K562 (cell line): ENCODE measurements around the gene ABCD4. TPM values are rescaled to one million over a fixed set of nuclear protein-coding genes. Genes with fewer than 3 reads are reported as not detected.

Experiments
- ATAC-seq: fragments of 200-7000 bp; cut with Tn5 transposase; 3 replicates; pipeline ENCODE4 v1.9.1; 2020; ENCODE audit warnings: moderate library complexity
- BruUV-seq: library from RNA; stranded (reverse); fragments of 400-500 nt; replicated peaks from 2 replicates; lab custom pipeline; 2021; lab: Mats Ljungman, UMichigan
- CTCF ChIA-PET: fragments of 300-600 bp; formaldehyde crosslinking; extraction: SDS; loops from one replicate; lab custom pipeline; 2021; ENCODE audit warnings: low intra/inter-chr PET ratio; lab: Yijun Ruan, JAX
- POLR2A ChIA-PET: fragments of 300-600, 350-650 bp; sonication (Branson Sonifier 250); formaldehyde crosslinking; extraction: SDS; loops from one replicate; lab custom pipeline; 2021; ENCODE audit warnings: antibody characterized with exemption, inconsistent platforms; lab: Yijun Ruan, JAX
- DNase-seq, 4 experiments: peaks; one replicate each; pipeline versions ENCODE4 v3.0.0 to v3.0.0-alpha.2; 2011 to 2018; ENCODE audit warnings: low spot score in 3 of 4, mixed read lengths in 3 of 4; ENCODE audit errors: extremely low read depth in 1 of 4
- FAIRE-seq: peaks from 2 replicates; lab custom pipeline; 2011; peaks lifted over from hg19 to GRCh38; lab: Jason Lieb, UNC
- H2AFZ ChIP-seq: 2 replicates; pipeline ENCODE4 v1.6.0; 2011; ENCODE audit warnings: low read depth, low read length, control low read depth, inconsistent platforms
- H3K27ac ChIP-seq: fragments of 200-600 bp; 3 replicates; pipeline ENCODE4 v1.8.0; 2011; ENCODE audit warnings: low read depth, mild to moderate bottlenecking, control low read depth, inconsistent platforms, low read length, moderate library complexity, mixed read lengths; ENCODE audit errors: extremely low read depth
- H3K27me3 ChIP-seq, 2 experiments: fragments of 300-600 bp in 1 of 2; 2 replicates in 1 of 2; 3 replicates in 1 of 2; pipeline versions ENCODE4 v1.6.0 to v1.8.0; 2011; ENCODE audit warnings: inconsistent platforms in 2 of 2, low read length in 2 of 2, mild to moderate bottlenecking in 1 of 2, mixed read lengths in 1 of 2, moderate library complexity in 1 of 2; ENCODE audit not compliant: control insufficient read depth in 2 of 2, insufficient read depth in 2 of 2
- H3K36me3 ChIP-seq: fragments of 300-600 bp; 3 replicates; pipeline ENCODE4 v1.8.0; 2011; ENCODE audit warnings: mild to moderate bottlenecking, low read length, inconsistent platforms; ENCODE audit not compliant: control insufficient read depth, insufficient read depth
- H3K4me1 ChIP-seq, 2 experiments: fragments of 200-600 bp in 1 of 2; replicated peaks in 1 of 2; 2 replicates in 1 of 2; 3 replicates in 1 of 2; pipeline versions ENCODE4 v1.5.1 to v1.8.0; 2011; ENCODE audit warnings: inconsistent platforms in 2 of 2, low read length in 2 of 2, mild to moderate bottlenecking in 1 of 2, mixed read lengths in 1 of 2, moderate library complexity in 1 of 2; ENCODE audit not compliant: control insufficient read depth in 2 of 2, insufficient read depth in 2 of 2
- H3K4me2 ChIP-seq: 2 replicates; pipeline ENCODE4 v1.6.1; 2011; ENCODE audit warnings: low read length, control low read depth, inconsistent platforms, mixed read lengths; ENCODE audit not compliant: insufficient read depth
- H3K4me3 ChIP-seq: fragments of 200-600 bp; sonication (generic), shearing (Covaris generic); 2 replicates; pipeline ENCODE4 v1.5.1; 2016; ENCODE audit warnings: control low read depth, inconsistent platforms
- H3K79me2 ChIP-seq: fragments of 200-600 bp; 3 replicates; pipeline ENCODE4 v1.8.0; 2011; ENCODE audit warnings: low read length, inconsistent platforms; ENCODE audit not compliant: control insufficient read depth, insufficient read depth
- H3K9ac ChIP-seq, 2 experiments: 2 replicates each; pipeline versions ENCODE4 v1.6.0 to v1.6.1; 2011; ENCODE audit warnings: low read depth in 2 of 2, low read length in 2 of 2, control low read depth in 1 of 2, inconsistent platforms in 1 of 2, mild to moderate bottlenecking in 1 of 2, mixed read lengths in 1 of 2; ENCODE audit not compliant: insufficient read depth in 1 of 2
- H3K9me1 ChIP-seq: one replicate; pipeline ENCODE4 v1.6.0; 2011; ENCODE audit warnings: inconsistent platforms, mild to moderate bottlenecking, low read length, moderate library complexity; ENCODE audit not compliant: control insufficient read depth, insufficient read depth
- H3K9me3 ChIP-seq: replicated peaks from 2 replicates; pipeline ENCODE4 v1.5.1; 2011; ENCODE audit warnings: low read depth, low read length, inconsistent platforms; ENCODE audit not compliant: control insufficient read depth, insufficient read depth
- H4K20me1 ChIP-seq: replicated peaks from 2 replicates; pipeline ENCODE4 v1.6.1; 2011; ENCODE audit warnings: low read length, inconsistent platforms, mixed read lengths; ENCODE audit not compliant: control insufficient read depth, insufficient read depth
- ARID1B ChIP-seq: fragments of 450-650 bp; IDR thresholded peaks from 2 replicates; pipeline ENCODE4 v1.6.1; 2016; ENCODE audit warnings: antibody characterized with exemption, mild to moderate bottlenecking, inconsistent platforms
- CBFB ChIP-seq: sonication (generic); formaldehyde crosslinking; IDR thresholded peaks from 2 replicates; pipeline ENCODE4 v1.4.0; 2020; ENCODE audit warnings: mild to moderate bottlenecking, missing genetic modification reagents
- ELK1 ChIP-seq: sonication (generic); formaldehyde crosslinking; IDR thresholded peaks from 2 replicates; pipeline ENCODE4 v1.8.1; 2022; ENCODE audit warnings: missing genetic modification reagents
- KLF1 ChIP-seq: fragments of 450-650 bp; IDR thresholded peaks from 2 replicates; pipeline ENCODE4 v1.6.1; 2016; ENCODE audit warnings: missing genetic modification characterization, missing compliant biosample characterization
- MBD1 ChIP-seq: fragments of 250-450 bp; sonication (Bioruptor Pico); IDR thresholded peaks from 2 replicates; pipeline ENCODE4 v1.8.0; 2022; ENCODE audit warnings: inconsistent platforms
- NR4A1 ChIP-seq, 2 experiments: fragments of 250-450 bp in 1 of 2; fragments of 450-650 bp in 1 of 2; sonication (Bioruptor Pico) in 1 of 2; IDR thresholded peaks; 2 replicates each; pipeline versions ENCODE4 v1.4.0 to v1.6.1; 2016 to 2020; ENCODE audit warnings: mild to moderate bottlenecking in 2 of 2, missing compliant biosample characterization in 1 of 2, missing genetic modification characterization in 1 of 2, moderate library complexity in 1 of 2
- PCBP1 ChIP-seq: fragments of 200-400 bp; formaldehyde crosslinking; IDR thresholded peaks from 2 replicates; pipeline ENCODE4 v1.6.1; 2018; ENCODE audit warnings: mild to moderate bottlenecking, low read depth, low read length; ENCODE audit not compliant: poor library complexity, severe bottlenecking
- PHB ChIP-seq: fragments of 250-450 bp; sonication (Bioruptor Pico); IDR thresholded peaks from 2 replicates; pipeline ENCODE4 v1.5.0; 2021
- SMARCC2 ChIP-seq: fragments of 450-650 bp; IDR thresholded peaks from 2 replicates; pipeline ENCODE4 v1.6.1; 2017; ENCODE audit warnings: antibody characterized with exemption, moderate library complexity, mild to moderate bottlenecking, low read depth
- SUPT5H ChIP-seq: fragments of 450-650 bp; IDR thresholded peaks from 2 replicates; pipeline ENCODE4 v1.6.1; 2016
- TAF1 ChIP-seq: IDR thresholded peaks from 2 replicates; pipeline ENCODE4 v1.6.1; 2011; ENCODE audit warnings: mild to moderate bottlenecking, low read length, moderate library complexity; ENCODE audit not compliant: insufficient read depth, control insufficient read depth, severe bottlenecking; ENCODE audit errors: extremely low read depth
- XRCC3 ChIP-seq: fragments of 450-650 bp; IDR thresholded peaks from 2 replicates; pipeline ENCODE4 v1.6.1; 2017; ENCODE audit warnings: mild to moderate bottlenecking, moderate library complexity
- ZNF165 ChIP-seq: fragments of 250-450 bp; sonication (Bioruptor Pico); IDR thresholded peaks from 2 replicates; pipeline ENCODE4 v1.4.0; 2020; ENCODE audit warnings: borderline replicate concordance
- ZNF431 ChIP-seq: sonication (generic); formaldehyde crosslinking; IDR thresholded peaks from 2 replicates; pipeline ENCODE4 v1.8.0; 2022; ENCODE audit warnings: mild to moderate bottlenecking, missing genetic modification reagents
- WGBS: fragments of 100-300 bp; shearing (Covaris generic); methylation state at CpG from one replicate; pipeline ENCODE4 v1.1.6; 2016; ENCODE audit warnings: low coverage, mixed read lengths; ENCODE audit not compliant: insufficient coverage; ENCODE audit errors: missing lambda C conversion rate; 5-methylcytosine and 5-hydroxymethylcytosine counted together
- in situ Hi-C: fragments of 300-500 bp; cut with MboI; formaldehyde crosslinking; loops from 4 replicates; pipeline ENCODE4 v1.15.0; 2018; ENCODE audit warnings: inconsistent platforms, mixed read lengths
- intact Hi-C: fragments of 100-400 bp; cut with micrococcal nuclease; formaldehyde crosslinking; loops from 2 replicates; pipeline ENCODE4 v1.14.2; 2022
- polyA plus RNA-seq, 8 experiments: library from polyadenylated mRNA; depleted of rRNA in 4 of 8; stranded (reverse) in 5 of 8; unstranded in 3 of 8; fragments of >200 nt; fragmentation: Nextera tagmentation in 2 of 8; fragmentation: Illumina TruSeq in 1 of 8; extraction: Ambion mirVana in 2 of 8; extraction: Trizol in 1 of 8; gene quantifications; 2 replicates each; pipeline versions ENCODE4 v1.2.1 to v1.2.3, GENCODE V29; 2011 to 2014; ENCODE audit warnings: inconsistent platforms in 1 of 8, missing spikeins in 1 of 8
- total RNA-seq, 7 experiments: library from RNA; depleted of rRNA in 6 of 7; stranded (reverse); fragments of >200 nt in 6 of 7; fragmentation: Illumina TruSeq in 2 of 7; extraction: Trizol in 2 of 7; gene quantifications; 2 replicates each; pipeline versions ENCODE4 v1.2.1 to v1.2.3, GENCODE V29; 2011 to 2021; ENCODE audit warnings: low replicate concordance in 1 of 7

ABCD4 gene
- total and polyA plus RNA-seq, 9 of the 15 experiments (the other 6 are each of a cell fraction or from before 2014, with no cell fraction given), result 3.5 to 17.2 (median 12.4) TPM

DNA sequence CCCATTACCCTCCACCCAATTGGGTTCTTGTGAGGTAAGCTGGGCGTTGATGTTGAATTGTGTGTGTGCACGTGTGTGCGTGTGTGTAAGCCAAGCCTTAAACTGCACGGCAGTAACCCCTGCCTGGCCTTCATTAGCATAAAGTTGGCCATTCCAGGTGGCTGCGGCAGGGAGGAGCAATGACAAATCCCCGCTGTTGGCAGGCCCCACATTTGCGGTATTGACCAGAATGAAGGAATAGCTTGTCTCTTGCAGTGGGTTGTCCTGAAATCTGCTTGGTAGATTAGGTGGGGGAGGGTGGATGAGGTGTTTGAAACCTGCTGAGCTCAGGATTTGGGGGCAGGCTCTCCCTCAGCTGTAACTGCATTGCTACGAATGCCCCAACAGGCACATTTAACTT is 56.2 kb downstream of the ABCD4 start:
- TF ChIP-seq SUPT5H, result no peak
- TF ChIP-seq KLF1 (tag), result no peak
- TF ChIP-seq, all 486 proteins: peak for 0
- H3K9me3 ChIP-seq, result no peaks in the 10 kb centered on the region
- CTCF ChIA-PET, result no interaction called here
- intact Hi-C loops, result no loop called here
- no peak for FAIRE-seq
- H3K36me3 ChIP-seq, result no peaks in the 10 kb centered on the region
- in situ Hi-C loops, result no loop called here
- POLR2A ChIA-PET, result interaction anchor here (0.6 to 1.2 kb wide), 2 partner anchors 29 to 1022 kb away, joined by 3 to 4 read pairs; no protein-coding TSS in a partner anchor
- no TSS peak for BruUV-seq
- peaks cover 22 to 39% of the 10 kb centered on the region in 2 experiments for H3K27me3 ChIP-seq
- H3K4me3 ChIP-seq, result no peak overlapping the region
- no peak; the same call in 2 of the 3 replicates for ATAC-seq
- H4K20me1 ChIP-seq, result 0 out of 2 replicates have a peak, but pooled peaks cover 2% of the 10 kb centered on the region
- no peak overlapping the region for H3K4me2 ChIP-seq
- 3% methylated on average over 8 of the region's 8 CpGs for WGBS
- H3K79me2 ChIP-seq, result no peaks in the 10 kb centered on the region
- no peak overlapping the region for H3K9ac ChIP-seq
- H3K4me1 ChIP-seq, result no peaks in the 10 kb centered on the region; a peak in 1 of 5 replicates
- H3K27ac ChIP-seq, result no peak overlapping the region
- no peak for DNase-seq
- no peaks in the 10 kb centered on the region for H3K9me1 ChIP-seq
- H2AFZ ChIP-seq, result no peak overlapping the region

- H3K9ac ChIP-seq, result no peak overlapping the region
- intact Hi-C loops (no loop called here), in situ Hi-C loops (no loop called here)
- no peaks in the 10 kb centered on the region for H4K20me1 ChIP-seq
- H3K9me3 ChIP-seq, result no peaks in the 10 kb centered on the region
- FAIRE-seq (no peak), DNase-seq (no peak), ATAC-seq (no peak)
- H3K4me1 ChIP-seq, result peaks cover 0 to 12% of the 10 kb centered on the region in 2 experiments; a peak in 2 of 5 replicates
- no TSS peak for BruUV-seq
- H3K79me2 ChIP-seq, result no peaks in the 10 kb centered on the region
- H3K36me3 ChIP-seq, result no peaks in the 10 kb centered on the region
- CTCF ChIA-PET, result no interaction called here
- H3K27ac ChIP-seq, result no peak overlapping the region
- no peak overlapping the region for H3K4me3 ChIP-seq
- WGBS, result 0% methylated on average over 4 of the region's 7 CpGs
- POLR2A ChIA-PET, result no interaction called here
- no peak overlapping the region for H2AFZ ChIP-seq
- peaks cover 27 to 51% of the 10 kb centered on the region in 2 experiments for H3K27me3 ChIP-seq
- H3K9me1 ChIP-seq, result no peaks in the 10 kb centered on the region
- H3K4me2 ChIP-seq, result no peak overlapping the region
- TF ChIP-seq CBFB (CRISPR knock-in tag) (no peak), XRCC3 (no peak), MBD1 (CRISPR knock-in tag) (no peak), ZNF165 (CRISPR knock-in tag) (no peak), ELK1 (CRISPR knock-in tag) (no peak), SMARCC2 (no peak), PCBP1 (no peak), PHB (no peak), NR4A1 (CRISPR knock-in tag; IDR thresholded peaks at IDR 0.05) (no peak), NR4A1 (tag; IDR thresholded peaks at IDR 0.05) (no peak), ZNF431 (CRISPR knock-in tag) (no peak), ARID1B (no peak), TAF1 (no peak)
Measured at GRCh38 chr14:74245292-74245691, 57.4 kb downstream of the ABCD4 start.
